ENCODE data around the gene AUTS2.
"Not testable (repeated sequence)": the region's sequence is repeated elsewhere in the genome, so short reads cannot be mapped to it uniquely, and the experiment has no call there.

The AUTS2 gene

DNA sequence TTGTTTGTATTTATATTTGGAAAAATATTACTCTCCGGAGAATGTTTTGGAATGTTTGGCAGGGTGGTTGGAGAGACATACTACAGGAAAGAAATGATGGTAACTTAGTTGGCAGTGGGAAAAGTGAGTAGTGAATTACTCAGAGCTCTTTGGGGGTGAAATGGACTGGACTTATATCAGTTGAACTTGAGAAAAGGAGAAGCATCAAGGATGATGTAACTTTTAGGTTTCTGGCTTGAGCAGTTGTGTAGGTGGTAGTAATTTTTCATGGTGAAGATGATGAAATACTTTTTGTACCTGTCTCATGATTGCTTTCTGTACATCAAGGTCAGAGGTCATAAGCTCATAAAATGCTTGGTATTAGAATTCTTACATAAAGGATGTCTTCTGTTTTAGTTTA lies 617.2 kb downstream of the AUTS2 start:
- no peak for DNase-seq

- no peak for DNase-seq
Measured at GRCh38 chr7:70217571-70217970, 619.3 kb downstream of the AUTS2 start.

- DNase-seq: no peak
Measured at GRCh38 chr7:70218006-70218405, 619.7 kb downstream of the AUTS2 start.

DNA sequence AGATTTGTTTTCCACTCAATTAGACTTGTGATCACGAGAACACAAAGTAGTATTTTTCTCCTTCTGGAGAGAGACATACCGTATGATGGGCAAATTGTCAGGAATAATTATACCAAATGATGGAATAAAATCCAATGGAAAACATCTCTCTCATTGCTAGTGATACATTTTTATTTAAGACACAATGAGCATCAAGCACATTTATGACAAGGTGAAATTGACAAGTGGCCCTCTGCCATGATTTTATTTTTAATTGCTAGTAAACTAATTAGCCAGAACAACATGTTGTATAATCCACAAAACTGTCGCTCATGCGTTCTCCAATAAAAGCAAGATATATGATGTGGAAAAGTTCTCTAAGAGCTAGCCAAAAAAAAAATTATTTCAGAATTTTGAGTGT lies 620.8 kb downstream of the AUTS2 start:
- no peak for DNase-seq

DNA sequence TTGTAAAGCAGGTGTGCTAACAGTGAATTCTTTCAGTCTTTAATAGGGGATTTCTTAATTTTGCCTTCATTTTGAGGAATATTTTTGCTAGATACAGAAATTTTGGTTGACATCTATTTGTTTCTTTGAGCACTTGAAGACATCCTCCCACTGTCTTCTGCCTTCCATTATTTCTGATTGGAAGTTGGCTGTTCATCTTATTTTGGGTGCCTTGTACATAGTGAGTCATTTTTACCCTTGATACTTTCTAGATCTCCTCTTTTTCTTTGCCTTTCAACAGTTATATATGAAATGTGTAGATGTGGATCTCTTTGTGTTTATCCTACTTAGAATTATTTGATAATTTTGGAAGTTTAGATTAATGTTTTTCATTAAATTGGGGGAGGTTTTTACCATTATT lies 631.0 kb downstream of the AUTS2 start:
- no peak for DNase-seq

DNA sequence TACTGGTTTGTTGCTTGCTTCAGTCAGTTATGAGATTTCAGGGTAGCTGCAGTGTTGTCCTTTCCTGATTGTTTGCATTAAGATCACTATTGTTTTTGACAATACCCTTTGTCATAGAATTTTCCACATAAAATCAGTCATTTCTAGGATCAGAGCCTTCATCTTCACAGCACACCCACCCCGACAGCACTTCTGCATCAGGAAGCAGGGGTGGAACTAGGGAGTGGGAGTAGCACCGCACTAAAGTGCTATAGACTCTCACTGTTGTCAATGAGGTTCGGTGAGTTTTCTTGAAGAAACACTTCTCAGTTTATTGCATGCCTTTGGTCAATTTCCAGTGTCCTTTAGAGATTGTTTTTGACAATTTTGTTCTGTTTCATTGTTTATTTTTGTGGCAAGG lies 632.5 kb downstream of the AUTS2 start:
- DNase-seq: no peak

DNA sequence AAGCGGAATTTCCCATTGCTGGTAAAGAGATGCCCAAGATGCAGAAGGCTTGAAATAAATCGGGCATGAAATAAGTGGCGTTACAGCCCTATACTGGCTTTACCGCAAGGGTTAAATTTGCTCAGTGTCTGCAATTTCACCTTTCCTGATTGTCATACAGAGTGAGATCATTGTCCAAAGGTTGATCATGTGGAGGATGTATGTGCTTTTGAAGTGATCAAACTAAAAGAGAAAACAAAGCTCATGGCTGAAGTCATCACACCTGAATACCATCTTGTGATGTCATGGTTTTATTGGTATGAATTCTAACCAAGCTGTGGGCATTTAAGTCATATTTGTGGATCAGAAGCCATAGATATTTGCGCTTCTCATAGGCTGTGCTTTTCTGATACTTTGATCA lies 635.5 kb downstream of the AUTS2 start:
- DNase-seq: no peak

GRCh38 chr7:70237256-70237655 lies 639.0 kb downstream of the AUTS2 start:
- no peak for DNase-seq

DNA sequence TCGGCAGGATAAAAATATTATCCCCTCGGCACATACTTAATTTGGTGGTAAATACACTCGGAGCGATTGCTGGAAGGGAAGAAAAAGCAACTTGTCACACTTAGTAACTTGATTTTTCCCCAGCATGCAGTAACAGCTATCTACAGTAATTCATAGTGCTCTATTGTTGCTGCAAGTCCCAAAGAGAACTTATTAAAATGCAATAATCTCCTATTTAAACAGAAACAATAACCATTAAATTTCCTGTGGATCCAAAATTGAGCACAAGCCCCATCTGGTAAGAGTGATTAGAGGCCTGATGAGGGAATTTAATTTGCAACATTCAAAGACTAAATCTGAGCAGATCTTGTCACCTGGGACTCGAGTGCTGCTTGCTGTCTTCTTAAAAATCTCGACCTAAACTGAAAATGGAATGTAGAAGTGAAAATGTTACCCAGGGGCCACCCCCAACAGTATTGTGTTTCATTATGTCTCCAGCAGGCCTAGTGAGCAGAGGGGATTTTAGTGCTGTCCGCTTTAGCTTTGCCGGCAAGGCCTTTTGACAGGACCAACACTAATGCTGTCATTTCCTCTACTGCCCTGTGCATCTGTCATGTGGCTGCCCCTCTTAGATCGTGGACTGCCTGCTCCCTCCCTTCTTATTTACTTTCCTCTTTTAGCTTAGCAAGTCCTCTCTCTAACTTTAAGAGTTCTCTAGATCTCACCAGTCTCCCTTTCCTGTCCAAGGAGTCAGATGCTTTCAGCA lies 639.7 kb downstream of the AUTS2 start:
- DNase-seq: no peak

DNA sequence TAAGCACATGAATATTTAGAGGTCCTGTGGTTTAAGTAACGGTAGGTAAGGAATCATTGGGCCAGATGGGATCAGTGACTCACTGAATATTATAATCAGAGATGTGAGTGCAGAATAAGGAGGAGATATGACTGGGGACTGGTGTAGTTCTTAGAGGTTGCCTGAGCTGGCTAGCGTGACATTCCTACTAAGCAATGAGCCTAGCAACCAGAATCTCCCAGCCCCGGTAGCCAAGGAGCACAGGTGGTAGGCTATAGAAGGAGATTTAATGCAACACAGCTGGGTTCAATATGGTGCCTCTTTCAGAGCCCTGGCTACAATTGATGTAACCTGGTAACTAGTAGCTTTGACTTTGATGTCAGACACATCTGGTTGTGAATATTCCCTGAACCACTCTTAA lies 641.6 kb downstream of the AUTS2 start:
- no peak for DNase-seq

- DNase-seq: no peak
Measured at GRCh38 chr7:70240873-70241272, 642.6 kb downstream of the AUTS2 start.

DNA sequence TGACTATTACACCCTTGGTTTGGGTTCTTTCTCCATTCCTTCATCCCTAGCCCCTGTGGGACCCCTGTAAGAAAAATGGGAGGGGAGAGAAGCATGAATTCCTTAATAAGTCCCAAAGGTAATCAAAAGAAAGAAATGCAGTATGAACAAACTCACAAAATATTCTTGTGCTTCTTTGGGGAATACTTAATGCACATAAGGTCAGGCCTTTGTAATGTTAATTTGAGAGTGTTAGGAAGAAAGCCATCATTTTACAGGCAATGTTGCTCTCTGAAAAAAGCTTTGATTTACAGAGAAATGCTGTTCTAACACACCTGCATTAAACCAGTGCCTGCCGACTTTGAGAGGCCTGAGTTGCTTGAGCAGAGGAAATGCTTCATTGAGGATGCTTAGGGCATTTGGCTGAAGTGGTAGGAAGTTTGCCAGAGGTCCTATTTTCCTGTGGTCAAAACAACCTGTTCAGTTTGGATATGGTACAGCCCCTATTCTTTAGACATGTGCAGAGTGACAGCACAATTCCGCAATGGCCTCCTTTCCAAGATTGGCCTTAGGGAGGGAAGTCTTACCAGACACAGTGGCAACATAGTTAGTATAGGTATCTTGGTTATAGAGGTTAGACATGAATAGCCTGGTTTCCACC lies 643.4 kb downstream of the AUTS2 start:
- no peak for DNase-seq

GRCh38 chr7:70242826-70243225 lies 644.6 kb downstream of the AUTS2 start:
- DNase-seq: no peak

GRCh38 chr7:70243443-70243842 lies 645.2 kb downstream of the AUTS2 start:
- DNase-seq: no peak

DNA sequence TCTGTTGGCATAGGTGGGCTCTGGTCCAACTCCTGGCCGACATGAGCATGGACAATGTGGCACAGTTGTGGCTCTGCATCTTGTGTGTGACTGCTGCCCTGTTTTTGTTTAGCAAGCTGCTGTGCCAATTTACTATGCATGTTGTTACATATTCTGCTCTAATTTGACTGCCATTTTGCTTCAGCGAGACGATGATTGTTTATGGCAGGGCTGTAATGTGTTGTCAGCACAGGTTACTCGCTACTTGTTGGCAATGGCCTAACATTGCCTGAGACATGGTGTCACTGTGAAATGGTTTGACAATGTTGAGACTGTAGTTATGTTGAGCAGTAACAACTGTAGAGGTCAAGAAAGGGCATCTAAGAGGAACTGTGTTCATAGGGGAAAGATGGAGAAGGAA lies 659.6 kb downstream of the AUTS2 start:
- no peak for DNase-seq

- no peak for DNase-seq
Measured at GRCh38 chr7:70259502-70259901, 661.2 kb downstream of the AUTS2 start.

GRCh38 chr7:70263471-70264255 lies 665.4 kb downstream of the AUTS2 start:
- no peak for DNase-seq

DNA sequence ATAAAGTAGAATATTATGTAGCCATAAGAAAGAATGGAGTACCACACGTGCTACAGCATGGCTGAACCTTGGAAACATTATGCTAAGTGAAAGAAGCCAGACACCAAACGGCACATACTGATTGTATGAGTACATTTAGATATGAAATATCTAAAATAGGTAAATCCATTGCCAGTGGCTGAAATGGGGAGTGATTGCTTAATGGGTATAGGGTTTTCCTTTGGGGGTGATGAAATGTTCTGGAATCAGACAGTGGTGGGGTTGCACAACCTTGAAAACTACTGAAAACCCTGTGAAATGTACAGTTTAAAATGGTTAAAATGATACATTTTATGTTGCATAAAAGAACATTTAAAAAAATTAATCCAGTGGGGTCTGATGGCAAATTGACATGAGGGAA lies 667.9 kb downstream of the AUTS2 start:
- no peak for DNase-seq

- no peak for DNase-seq
Measured at GRCh38 chr7:70267381-70268120, 669.3 kb downstream of the AUTS2 start.

DNA sequence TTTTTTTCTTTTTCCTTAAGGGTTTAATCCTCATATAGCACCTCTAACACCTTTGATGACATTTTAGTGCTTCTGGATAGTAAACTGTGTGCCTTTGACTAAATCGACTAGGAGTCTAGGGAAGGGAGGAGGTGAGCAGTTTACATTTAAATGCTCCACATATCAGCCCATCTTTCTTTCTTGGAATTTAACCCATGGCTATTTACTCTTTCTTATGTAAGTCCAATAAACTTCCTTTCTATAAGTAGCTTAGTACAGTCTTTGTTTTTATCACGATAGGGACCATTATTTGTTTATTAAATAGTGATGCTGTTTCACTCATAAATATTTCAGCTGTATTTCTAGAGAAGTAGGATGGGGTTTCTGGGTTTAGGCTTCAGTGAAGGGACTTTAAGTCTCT lies 669.9 kb downstream of the AUTS2 start:
- no peak for DNase-seq

DNA sequence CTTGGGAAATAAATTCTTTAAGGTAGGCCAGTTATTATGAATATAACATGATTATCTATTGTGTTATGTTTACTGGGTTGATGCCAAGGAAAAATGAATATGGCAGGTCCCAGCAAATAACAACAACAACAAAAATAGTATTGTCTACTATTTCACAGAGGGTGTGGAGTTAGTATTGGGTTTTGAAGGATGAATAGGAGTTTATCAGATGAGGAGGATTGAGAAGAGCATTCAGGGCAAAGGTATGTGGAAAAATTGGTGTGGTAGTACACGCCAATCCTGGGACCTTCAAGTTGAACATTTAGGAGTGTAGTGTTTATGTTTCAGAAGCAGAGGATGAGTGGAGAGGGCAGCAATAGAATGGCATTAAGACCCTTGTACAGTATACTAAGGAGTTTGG lies 671.9 kb downstream of the AUTS2 start:
- DNase-seq: no peak

GRCh38 chr7:70271617-70272081 lies 673.4 kb downstream of the AUTS2 start:
- DNase-seq: no peak

DNA sequence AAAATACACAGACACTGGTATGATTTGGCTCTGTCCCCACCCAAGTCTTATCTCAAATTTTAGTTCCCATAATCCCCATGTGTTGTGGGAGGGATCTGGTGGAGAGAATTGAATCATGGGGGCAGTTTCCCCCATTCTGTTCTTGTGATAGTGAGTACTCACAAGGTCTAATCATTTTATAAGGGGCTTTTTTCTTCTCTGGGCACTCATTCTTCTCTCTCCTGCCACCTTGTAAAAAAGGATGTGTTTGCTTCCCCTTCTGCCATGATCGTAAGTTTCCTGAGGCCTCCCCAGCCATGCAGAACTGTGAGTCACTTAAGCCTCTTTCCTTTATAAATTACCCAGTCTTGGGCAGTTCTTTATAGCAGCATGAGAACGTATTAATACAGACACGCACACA lies 677.3 kb downstream of the AUTS2 start:
- DNase-seq: not testable (repeated sequence)
